ENCODE results near the gene MACROD1. TPM values are rescaled to one million over a fixed set of nuclear protein-coding genes. Genes with fewer than 3 reads are reported as not detected.
A peak's percentile ranks its signal among the peaks of the same experiment; 100 is the strongest.

MACROD1 gene
- total and polyA plus RNA-seq, 2 of the 13 experiments (the other 11 are each of a cell fraction or from before 2014, with no cell fraction given) = 23.1 to 34.5 TPM

DNA sequence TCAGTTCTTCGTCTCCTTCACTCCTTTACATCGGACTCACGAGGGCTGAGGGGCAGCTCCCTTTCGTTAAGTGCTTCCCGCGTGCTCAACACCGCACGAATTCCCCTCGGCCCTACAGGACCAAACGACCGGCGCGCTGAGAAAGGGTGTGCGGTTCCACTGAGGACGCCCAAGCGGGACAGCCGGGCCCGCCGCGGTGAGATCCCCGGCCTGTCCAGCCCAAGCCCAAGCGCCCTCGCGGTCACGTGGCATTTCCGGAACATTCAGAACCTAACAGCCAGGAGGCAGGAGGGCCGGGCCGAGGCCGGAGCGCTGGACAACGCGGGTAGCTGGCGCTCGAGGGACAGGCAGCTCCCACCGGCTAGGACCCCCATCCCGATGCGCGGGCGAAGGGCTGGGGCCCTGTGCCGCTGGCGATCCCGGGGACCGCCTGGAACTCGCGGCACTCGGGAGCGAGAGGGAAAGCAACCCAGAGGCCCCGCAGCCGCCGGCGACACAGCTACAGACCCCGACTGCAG is 19.3 kb upstream of the MACROD1 start (continued):
- TF ChIP-seq, protein P1, sequence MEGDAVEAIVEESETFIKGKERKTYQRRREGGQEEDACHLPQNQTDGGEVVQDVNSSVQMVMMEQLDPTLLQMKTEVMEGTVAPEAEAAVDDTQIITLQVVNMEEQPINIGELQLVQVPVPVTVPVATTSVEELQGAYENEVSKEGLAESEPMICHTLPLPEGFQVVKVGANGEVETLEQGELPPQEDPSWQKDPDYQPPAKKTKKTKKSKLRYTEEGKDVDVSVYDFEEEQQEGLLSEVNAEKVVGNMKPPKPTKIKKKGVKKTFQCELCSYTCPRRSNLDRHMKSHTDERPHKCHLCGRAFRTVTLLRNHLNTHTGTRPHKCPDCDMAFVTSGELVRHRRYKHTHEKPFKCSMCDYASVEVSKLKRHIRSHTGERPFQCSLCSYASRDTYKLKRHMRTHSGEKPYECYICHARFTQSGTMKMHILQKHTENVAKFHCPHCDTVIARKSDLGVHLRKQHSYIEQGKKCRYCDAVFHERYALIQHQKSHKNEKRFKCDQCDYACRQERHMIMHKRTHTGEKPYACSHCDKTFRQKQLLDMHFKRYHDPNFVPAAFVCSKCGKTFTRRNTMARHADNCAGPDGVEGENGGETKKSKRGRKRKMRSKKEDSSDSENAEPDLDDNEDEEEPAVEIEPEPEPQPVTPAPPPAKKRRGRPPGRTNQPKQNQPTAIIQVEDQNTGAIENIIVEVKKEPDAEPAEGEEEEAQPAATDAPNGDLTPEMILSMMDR (CRISPR knock-in tag; IDR thresholded peaks at IDR 0.05) = peak; percentile 44
- TF ChIP-seq REXO4 (CRISPR knock-in tag; IDR thresholded peaks at IDR 0.05; ENCODE audit: borderline replicate concordance) = peak; percentile 85; the same call in 1 of the 2 replicates
- TF ChIP-seq MAZ (IDR thresholded peaks at IDR 0.05; ENCODE audit: borderline replicate concordance, low read depth, low read length) = no peak
- peak; percentile 84 for TF ChIP-seq MAZ (CRISPR knock-in tag; IDR thresholded peaks at IDR 0.05; ENCODE audit: low read depth)
- TF ChIP-seq, protein P2, sequence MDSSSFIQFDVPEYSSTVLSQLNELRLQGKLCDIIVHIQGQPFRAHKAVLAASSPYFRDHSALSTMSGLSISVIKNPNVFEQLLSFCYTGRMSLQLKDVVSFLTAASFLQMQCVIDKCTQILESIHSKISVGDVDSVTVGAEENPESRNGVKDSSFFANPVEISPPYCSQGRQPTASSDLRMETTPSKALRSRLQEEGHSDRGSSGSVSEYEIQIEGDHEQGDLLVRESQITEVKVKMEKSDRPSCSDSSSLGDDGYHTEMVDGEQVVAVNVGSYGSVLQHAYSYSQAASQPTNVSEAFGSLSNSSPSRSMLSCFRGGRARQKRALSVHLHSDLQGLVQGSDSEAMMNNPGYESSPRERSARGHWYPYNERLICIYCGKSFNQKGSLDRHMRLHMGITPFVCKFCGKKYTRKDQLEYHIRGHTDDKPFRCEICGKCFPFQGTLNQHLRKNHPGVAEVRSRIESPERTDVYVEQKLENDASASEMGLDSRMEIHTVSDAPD (CRISPR knock-in tag; IDR thresholded peaks at IDR 0.05) = peak; percentile 92
- TF ChIP-seq, protein P3, sequence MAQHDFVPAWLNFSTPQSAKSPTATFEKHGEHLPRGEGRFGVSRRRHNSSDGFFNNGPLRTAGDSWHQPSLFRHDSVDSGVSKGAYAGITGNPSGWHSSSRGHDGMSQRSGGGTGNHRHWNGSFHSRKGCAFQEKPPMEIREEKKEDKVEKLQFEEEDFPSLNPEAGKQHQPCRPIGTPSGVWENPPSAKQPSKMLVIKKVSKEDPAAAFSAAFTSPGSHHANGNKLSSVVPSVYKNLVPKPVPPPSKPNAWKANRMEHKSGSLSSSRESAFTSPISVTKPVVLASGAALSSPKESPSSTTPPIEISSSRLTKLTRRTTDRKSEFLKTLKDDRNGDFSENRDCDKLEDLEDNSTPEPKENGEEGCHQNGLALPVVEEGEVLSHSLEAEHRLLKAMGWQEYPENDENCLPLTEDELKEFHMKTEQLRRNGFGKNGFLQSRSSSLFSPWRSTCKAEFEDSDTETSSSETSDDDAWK (CRISPR knock-in tag; IDR thresholded peaks at IDR 0.05) = no peak
- TF ChIP-seq, protein P4, sequence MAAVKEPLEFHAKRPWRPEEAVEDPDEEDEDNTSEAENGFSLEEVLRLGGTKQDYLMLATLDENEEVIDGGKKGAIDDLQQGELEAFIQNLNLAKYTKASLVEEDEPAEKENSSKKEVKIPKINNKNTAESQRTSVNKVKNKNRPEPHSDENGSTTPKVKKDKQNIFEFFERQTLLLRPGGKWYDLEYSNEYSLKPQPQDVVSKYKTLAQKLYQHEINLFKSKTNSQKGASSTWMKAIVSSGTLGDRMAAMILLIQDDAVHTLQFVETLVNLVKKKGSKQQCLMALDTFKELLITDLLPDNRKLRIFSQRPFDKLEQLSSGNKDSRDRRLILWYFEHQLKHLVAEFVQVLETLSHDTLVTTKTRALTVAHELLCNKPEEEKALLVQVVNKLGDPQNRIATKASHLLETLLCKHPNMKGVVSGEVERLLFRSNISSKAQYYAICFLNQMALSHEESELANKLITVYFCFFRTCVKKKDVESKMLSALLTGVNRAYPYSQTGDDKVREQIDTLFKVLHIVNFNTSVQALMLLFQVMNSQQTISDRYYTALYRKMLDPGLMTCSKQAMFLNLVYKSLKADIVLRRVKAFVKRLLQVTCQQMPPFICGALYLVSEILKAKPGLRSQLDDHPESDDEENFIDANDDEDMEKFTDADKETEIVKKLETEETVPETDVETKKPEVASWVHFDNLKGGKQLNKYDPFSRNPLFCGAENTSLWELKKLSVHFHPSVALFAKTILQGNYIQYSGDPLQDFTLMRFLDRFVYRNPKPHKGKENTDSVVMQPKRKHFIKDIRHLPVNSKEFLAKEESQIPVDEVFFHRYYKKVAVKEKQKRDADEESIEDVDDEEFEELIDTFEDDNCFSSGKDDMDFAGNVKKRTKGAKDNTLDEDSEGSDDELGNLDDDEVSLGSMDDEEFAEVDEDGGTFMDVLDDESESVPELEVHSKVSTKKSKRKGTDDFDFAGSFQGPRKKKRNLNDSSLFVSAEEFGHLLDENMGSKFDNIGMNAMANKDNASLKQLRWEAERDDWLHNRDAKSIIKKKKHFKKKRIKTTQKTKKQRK (IDR thresholded peaks at IDR 0.05; ENCODE audit: low read length) = no peak
- peak; percentile 90 for TF ChIP-seq ZNF329 (CRISPR knock-in tag; IDR thresholded peaks at IDR 0.05; ENCODE audit: low read depth)
- TF ChIP-seq SP1 (IDR thresholded peaks at IDR 0.05) = no peak
- TF ChIP-seq SP1 (CRISPR knock-in tag; IDR thresholded peaks at IDR 0.05) = no peak
- TF ChIP-seq, protein P5, sequence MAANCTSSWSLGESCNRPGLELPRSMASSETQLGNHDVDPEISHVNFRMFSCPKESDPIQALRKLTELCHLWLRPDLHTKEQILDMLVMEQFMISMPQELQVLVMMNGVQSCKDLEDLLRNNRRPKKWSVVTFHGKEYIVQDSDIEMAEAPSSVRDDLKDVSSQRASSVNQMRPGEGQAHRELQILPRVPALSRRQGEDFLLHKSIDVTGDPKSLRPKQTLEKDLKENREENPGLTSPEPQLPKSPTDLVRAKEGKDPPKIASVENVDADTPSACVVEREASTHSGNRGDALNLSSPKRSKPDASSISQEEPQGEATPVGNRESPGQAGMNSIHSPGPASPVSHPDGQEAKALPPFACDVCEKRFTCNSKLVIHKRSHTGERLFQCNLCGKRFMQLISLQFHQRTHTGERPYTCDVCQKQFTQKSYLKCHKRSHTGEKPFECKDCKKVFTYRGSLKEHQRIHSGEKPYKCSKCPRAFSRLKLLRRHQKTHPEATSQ (CRISPR knock-in tag; IDR thresholded peaks at IDR 0.05; ENCODE audit: borderline replicate concordance) = peak; percentile 86; the same call in 1 of the 2 replicates
- TF ChIP-seq ZNF24 (IDR thresholded peaks at IDR 0.05) = peak; percentile 49; the same call in 1 of the 2 replicates
- TF ChIP-seq, protein P6, sequence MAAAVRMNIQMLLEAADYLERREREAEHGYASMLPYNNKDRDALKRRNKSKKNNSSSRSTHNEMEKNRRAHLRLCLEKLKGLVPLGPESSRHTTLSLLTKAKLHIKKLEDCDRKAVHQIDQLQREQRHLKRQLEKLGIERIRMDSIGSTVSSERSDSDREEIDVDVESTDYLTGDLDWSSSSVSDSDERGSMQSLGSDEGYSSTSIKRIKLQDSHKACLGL (CRISPR knock-in tag; IDR thresholded peaks at IDR 0.05) = peak; percentile 98
- no peak for TF ChIP-seq NR1H2 (CRISPR knock-in tag; IDR thresholded peaks at IDR 0.05; ENCODE audit: borderline replicate concordance, low read depth)
- no peak for TF ChIP-seq RFXANK (CRISPR knock-in tag; IDR thresholded peaks at IDR 0.05)
- TF ChIP-seq CREB1 (IDR thresholded peaks at IDR 0.05) = no peak
- no peak for TF ChIP-seq CREB1 (CRISPR knock-in tag; IDR thresholded peaks at IDR 0.05)
- TF ChIP-seq HMG20A (CRISPR knock-in tag; IDR thresholded peaks at IDR 0.05; ENCODE audit: borderline replicate concordance) = no peak; the same call in 1 of the 2 replicates
- TF ChIP-seq, protein P7, sequence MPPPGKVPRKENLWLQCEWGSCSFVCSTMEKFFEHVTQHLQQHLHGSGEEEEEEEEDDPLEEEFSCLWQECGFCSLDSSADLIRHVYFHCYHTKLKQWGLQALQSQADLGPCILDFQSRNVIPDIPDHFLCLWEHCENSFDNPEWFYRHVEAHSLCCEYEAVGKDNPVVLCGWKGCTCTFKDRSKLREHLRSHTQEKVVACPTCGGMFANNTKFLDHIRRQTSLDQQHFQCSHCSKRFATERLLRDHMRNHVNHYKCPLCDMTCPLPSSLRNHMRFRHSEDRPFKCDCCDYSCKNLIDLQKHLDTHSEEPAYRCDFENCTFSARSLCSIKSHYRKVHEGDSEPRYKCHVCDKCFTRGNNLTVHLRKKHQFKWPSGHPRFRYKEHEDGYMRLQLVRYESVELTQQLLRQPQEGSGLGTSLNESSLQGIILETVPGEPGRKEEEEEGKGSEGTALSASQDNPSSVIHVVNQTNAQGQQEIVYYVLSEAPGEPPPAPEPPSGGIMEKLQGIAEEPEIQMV (CRISPR knock-in tag; IDR thresholded peaks at IDR 0.05; ENCODE audit: low read depth) = peak; percentile 78; the same call in 1 of the 2 replicates

Data from HepG2 (cell line).